ENCODE results near the gene CTNND2.

DNA sequence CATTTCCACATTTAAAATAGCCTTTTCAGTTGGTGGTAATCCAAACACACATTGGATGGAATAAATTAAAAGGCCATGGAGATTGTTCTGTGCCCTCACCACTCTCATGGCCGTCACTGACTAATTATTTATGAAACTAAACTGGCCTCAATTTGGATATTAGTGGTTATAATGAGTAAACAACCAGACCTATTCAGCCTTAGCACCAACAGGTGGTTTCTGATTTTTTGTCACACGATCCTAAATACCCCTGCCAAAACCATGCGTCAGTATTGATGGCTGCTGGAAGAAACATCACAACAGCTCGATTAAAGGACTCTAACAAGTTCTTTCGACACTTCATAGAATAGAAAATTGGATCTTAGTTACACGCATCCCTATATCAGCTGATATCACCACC lies 867.2 kb downstream of the CTNND2 start:
- TF ChIP-seq, protein P1, sequence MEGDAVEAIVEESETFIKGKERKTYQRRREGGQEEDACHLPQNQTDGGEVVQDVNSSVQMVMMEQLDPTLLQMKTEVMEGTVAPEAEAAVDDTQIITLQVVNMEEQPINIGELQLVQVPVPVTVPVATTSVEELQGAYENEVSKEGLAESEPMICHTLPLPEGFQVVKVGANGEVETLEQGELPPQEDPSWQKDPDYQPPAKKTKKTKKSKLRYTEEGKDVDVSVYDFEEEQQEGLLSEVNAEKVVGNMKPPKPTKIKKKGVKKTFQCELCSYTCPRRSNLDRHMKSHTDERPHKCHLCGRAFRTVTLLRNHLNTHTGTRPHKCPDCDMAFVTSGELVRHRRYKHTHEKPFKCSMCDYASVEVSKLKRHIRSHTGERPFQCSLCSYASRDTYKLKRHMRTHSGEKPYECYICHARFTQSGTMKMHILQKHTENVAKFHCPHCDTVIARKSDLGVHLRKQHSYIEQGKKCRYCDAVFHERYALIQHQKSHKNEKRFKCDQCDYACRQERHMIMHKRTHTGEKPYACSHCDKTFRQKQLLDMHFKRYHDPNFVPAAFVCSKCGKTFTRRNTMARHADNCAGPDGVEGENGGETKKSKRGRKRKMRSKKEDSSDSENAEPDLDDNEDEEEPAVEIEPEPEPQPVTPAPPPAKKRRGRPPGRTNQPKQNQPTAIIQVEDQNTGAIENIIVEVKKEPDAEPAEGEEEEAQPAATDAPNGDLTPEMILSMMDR (IDR thresholded peaks at IDR 0.05; ENCODE audit: borderline replicate concordance, extremely low read depth, low read length, poor library complexity, severe bottlenecking), result no peak
- TF ChIP-seq EZH2 (IDR thresholded peaks at IDR 0.05; ENCODE audit: borderline replicate concordance, low read depth, low read length, severe bottlenecking), result no peak

Data from DND-41 (cell line).